ENCODE data around the gene OLFM2. TPM values are rescaled to one million over a fixed set of nuclear protein-coding genes. Genes with fewer than 3 reads are reported as not detected.

OLFM2 gene
- total and polyA plus RNA-seq, 9 of the 15 experiments (the other 6 are each of a cell fraction or from before 2014, with no cell fraction given) = 0.10 to 0.33 (median 0.23) TPM; not detected in 4

DNA sequence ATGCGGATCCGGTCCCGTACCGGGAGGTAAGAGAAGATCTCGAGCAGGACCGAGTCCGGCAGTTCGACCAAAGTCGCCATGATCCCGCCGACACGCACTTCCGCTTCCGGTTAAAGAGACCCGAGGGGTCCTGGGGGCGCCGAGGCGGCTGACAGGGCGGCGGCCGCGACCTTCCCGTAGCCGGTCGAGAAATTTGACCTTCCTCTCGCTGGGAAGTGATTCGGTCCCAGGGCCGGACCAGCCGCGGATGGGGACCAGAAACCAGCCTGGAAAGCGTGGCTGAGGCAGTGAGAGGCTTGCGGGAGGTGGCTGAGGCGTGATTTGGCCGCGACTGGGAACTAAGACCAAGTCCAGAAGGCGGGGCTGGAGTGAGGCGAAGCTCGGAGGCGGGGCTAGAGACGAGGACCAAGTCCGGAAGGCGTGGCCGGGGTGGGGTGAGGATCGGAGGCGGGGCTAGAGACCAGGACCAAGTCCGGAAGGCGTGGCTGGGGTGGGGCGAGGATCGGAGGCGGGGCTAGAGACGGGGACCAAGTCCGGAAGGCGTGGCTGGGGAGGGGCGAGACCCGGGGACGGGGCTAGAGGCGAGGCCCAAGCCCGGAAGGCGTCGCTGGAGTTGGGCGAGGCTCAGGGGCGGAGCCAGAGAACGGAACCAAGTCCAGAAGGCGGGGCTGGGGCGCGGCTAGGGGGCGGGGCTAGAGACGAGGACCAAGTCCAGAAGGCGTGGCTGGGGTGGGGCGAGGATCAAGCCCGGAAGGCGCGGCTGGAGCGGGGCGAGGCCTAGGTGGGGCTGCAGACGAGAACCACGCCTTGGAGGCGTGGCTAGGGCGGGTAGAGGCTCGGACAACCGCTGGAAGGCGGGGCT, 117.3 kb downstream of the OLFM2 start, which contains the start of gene FBXL12 (continued):
- TF ChIP-seq, protein P1, sequence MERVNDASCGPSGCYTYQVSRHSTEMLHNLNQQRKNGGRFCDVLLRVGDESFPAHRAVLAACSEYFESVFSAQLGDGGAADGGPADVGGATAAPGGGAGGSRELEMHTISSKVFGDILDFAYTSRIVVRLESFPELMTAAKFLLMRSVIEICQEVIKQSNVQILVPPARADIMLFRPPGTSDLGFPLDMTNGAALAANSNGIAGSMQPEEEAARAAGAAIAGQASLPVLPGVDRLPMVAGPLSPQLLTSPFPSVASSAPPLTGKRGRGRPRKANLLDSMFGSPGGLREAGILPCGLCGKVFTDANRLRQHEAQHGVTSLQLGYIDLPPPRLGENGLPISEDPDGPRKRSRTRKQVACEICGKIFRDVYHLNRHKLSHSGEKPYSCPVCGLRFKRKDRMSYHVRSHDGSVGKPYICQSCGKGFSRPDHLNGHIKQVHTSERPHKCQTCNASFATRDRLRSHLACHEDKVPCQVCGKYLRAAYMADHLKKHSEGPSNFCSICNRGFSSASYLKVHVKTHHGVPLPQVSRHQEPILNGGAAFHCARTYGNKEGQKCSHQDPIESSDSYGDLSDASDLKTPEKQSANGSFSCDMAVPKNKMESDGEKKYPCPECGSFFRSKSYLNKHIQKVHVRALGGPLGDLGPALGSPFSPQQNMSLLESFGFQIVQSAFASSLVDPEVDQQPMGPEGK (CRISPR knock-in tag; IDR thresholded peaks at IDR 0.05; ENCODE audit: borderline replicate concordance) = no peak
- peak; percentile 99 for TF ChIP-seq RBFOX2 (IDR thresholded peaks at IDR 0.05; ENCODE audit: low read depth, low read length)
- TF ChIP-seq, protein P2, sequence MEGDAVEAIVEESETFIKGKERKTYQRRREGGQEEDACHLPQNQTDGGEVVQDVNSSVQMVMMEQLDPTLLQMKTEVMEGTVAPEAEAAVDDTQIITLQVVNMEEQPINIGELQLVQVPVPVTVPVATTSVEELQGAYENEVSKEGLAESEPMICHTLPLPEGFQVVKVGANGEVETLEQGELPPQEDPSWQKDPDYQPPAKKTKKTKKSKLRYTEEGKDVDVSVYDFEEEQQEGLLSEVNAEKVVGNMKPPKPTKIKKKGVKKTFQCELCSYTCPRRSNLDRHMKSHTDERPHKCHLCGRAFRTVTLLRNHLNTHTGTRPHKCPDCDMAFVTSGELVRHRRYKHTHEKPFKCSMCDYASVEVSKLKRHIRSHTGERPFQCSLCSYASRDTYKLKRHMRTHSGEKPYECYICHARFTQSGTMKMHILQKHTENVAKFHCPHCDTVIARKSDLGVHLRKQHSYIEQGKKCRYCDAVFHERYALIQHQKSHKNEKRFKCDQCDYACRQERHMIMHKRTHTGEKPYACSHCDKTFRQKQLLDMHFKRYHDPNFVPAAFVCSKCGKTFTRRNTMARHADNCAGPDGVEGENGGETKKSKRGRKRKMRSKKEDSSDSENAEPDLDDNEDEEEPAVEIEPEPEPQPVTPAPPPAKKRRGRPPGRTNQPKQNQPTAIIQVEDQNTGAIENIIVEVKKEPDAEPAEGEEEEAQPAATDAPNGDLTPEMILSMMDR (IDR thresholded peaks at IDR 0.05 in 2 of 3, conservative IDR thresholded peaks at IDR 0.05 in 1 of 3; ENCODE audit: insufficient read depth in 2 of 3, low read depth in 1 of 3, low read length in 3 of 3) = no peak; a peak in 1 of 6 replicates
- no peak for TF ChIP-seq ZNF239 (CRISPR knock-in tag; IDR thresholded peaks at IDR 0.05)
- TF ChIP-seq ATF6 (CRISPR knock-in tag; IDR thresholded peaks at IDR 0.05) = no peak
- no peak for TF ChIP-seq ZNF707 (CRISPR knock-in tag; conservative IDR thresholded peaks at IDR 0.05)
- TF ChIP-seq RHOXF2B (CRISPR knock-in tag; conservative IDR thresholded peaks at IDR 0.05) = no peak
- peak in 1 of 2 experiments; percentile 88; a peak in 2 of 4 replicates for TF ChIP-seq SIN3A (IDR thresholded peaks at IDR 0.05; ENCODE audit: borderline replicate concordance in 2 of 2, control insufficient read depth in 1 of 2, low read depth in 2 of 2, low read length in 2 of 2)
- TF ChIP-seq SRSF1 (IDR thresholded peaks at IDR 0.05; ENCODE audit: low read depth, low read length) = no peak
- TF ChIP-seq ETV1 (tag; conservative IDR thresholded peaks at IDR 0.05; ENCODE audit: low read depth) = peak; percentile 70
- no peak for TF ChIP-seq BMI1 (IDR thresholded peaks at IDR 0.05; ENCODE audit: low read length)
- no peak for TF ChIP-seq NR2C2 (CRISPR knock-in tag; IDR thresholded peaks at IDR 0.05)
- peak; percentile 94 for TF ChIP-seq NR2C2 (tag; IDR thresholded peaks at IDR 0.05)
- no peak for TF ChIP-seq CBFB (CRISPR knock-in tag; IDR thresholded peaks at IDR 0.05)
- no peak for TF ChIP-seq MEF2D (tag; conservative IDR thresholded peaks at IDR 0.05; ENCODE audit: low read depth)
- peak; percentile 86 for TF ChIP-seq PCBP1 (IDR thresholded peaks at IDR 0.05; ENCODE audit: low read depth, low read length, poor library complexity, severe bottlenecking)
- TF ChIP-seq MTA3 (IDR thresholded peaks at IDR 0.05; ENCODE audit: borderline replicate concordance) = peak; percentile 80; the same call in 1 of the 2 replicates
- TF ChIP-seq NR1H2 (CRISPR knock-in tag; IDR thresholded peaks at IDR 0.05) = no peak
- TF ChIP-seq PHF20 (IDR thresholded peaks at IDR 0.05; ENCODE audit: partially characterized antibody) = peak; percentile 93
- no peak for TF ChIP-seq U2AF2 (optimal IDR thresholded peaks at IDR 0.05; ENCODE audit: low read depth, low read length)
- no peak for TF ChIP-seq ZNF75A (CRISPR knock-in tag; IDR thresholded peaks at IDR 0.05)
- TF ChIP-seq ERF (CRISPR knock-in tag; IDR thresholded peaks at IDR 0.05) = 0 out of 2 replicates have a peak, but pooled peaks have one; percentile 22
- no peak for TF ChIP-seq ZNF717 (CRISPR knock-in tag; IDR thresholded peaks at IDR 0.05)
